ENCODE measurements around the gene DHX30. TPM values are rescaled to one million over a fixed set of nuclear protein-coding genes. Genes with fewer than 3 reads are reported as not detected.

Gene DHX30
- polyA plus RNA-seq, 1 of the 3 experiments (the other 2 are of a cell fraction), result 86.3 TPM

- no peak for TF ChIP-seq REST (IDR thresholded peaks at IDR 0.05; ENCODE audit: low read depth, low read length)
- TF ChIP-seq TCF12 (IDR thresholded peaks at IDR 0.05), result no peak
- no peak for TF ChIP-seq GABPA (IDR thresholded peaks at IDR 0.05; ENCODE audit: low read depth)
These were observed 19.3 kb upstream of the DHX30 start (continued) for GRCh38 chr3:47783673-47784072.

- Histone ChIP-seq H3K9me2 (no peaks in the 10 kb centered on the region), H3K27ac (ENCODE audit: low read depth in 2 of 2, low read length in 1 of 2) (no peak overlapping the region), H3K79me2 (ENCODE audit: insufficient read depth) (no peaks in the 10 kb centered on the region), H2AFZ (ENCODE audit: low read depth) (no peak overlapping the region), H3K36me3 (replicated peaks in 1 of 2; ENCODE audit: control insufficient read depth in 1 of 2, insufficient read depth in 2 of 2, low read length in 1 of 2) (no peaks in the 10 kb centered on the region), H3F3A (replicated peaks; ENCODE audit: insufficient read depth) (peaks cover 4% of the 10 kb centered on the region), H3K4me3 (ENCODE audit: low read depth in 2 of 2, low read length in 1 of 2) (no peak overlapping the region), H4K20me1 (ENCODE audit: insufficient read depth) (no peaks in the 10 kb centered on the region), H3K9me3 (no peaks in the 10 kb centered on the region; the same call in 1 of the 2 replicates), H3K4me2 (no peak overlapping the region), H3K4me1 (ENCODE audit: control insufficient read depth in 1 of 2, insufficient read depth in 2 of 2, low read depth in 1 of 2, low read length in 1 of 2) (no peaks in the 10 kb centered on the region), H3K9ac (no peak overlapping the region), H3K27me3 (ENCODE audit: insufficient read depth) (no peaks in the 10 kb centered on the region)
- CTCF ChIA-PET, result interaction anchor here (7.7 kb wide), 1 partner anchor 269 kb away, joined by 64 read pairs; no protein-coding TSS in a partner anchor
- TF ChIP-seq GATA2 (CRISPR knock-in tag; IDR thresholded peaks at IDR 0.05) (no peak), NFIC (IDR thresholded peaks at IDR 0.05; ENCODE audit: borderline replicate concordance) (no peak), CTCF (IDR thresholded peaks at IDR 0.05) (no peak), GABPA (IDR thresholded peaks at IDR 0.05; ENCODE audit: low read depth) (no peak), USF1 (IDR thresholded peaks at IDR 0.05; ENCODE audit: borderline replicate concordance, low read depth) (no peak), RAD21 (IDR thresholded peaks at IDR 0.05; ENCODE audit: low read length) (no peak), ELF1 (IDR thresholded peaks at IDR 0.05) (no peak), POLR2AphosphoS5 (IDR thresholded peaks at IDR 0.05; ENCODE audit: low read depth, low read length) (no peak), FOXJ3 (CRISPR knock-in tag; IDR thresholded peaks at IDR 0.05) (no peak), TCF12 (IDR thresholded peaks at IDR 0.05) (no peak), JUND (IDR thresholded peaks at IDR 0.05) (no peak), PBX3 (IDR thresholded peaks at IDR 0.05) (no peak)
- DNase-seq, result no peak
- 83% methylated on average over 16 of the region's 16 CpGs for WGBS (ENCODE audit: low lambda C conversion rate)
- POLR2A ChIA-PET, result no interaction called here
These were observed 11.6 kb upstream of the DHX30 start for GRCh38 chr3:47791193-47791855.
